GM13977 (cell line): Measurements from ENCODE around the gene E2F1.

Experiments
- DNase-seq: peaks from one replicate; pipeline ENCODE4 v3.0.0; 2012; ENCODE audit warnings: low spot score
- CTCF ChIP-seq: IDR thresholded peaks from 2 replicates; pipeline ENCODE4 v1.5.1; 2012; ENCODE audit warnings: mild to moderate bottlenecking, control low read depth; ENCODE audit not compliant: insufficient read depth; ENCODE audit errors: extremely low read depth, missing control alignments
- in situ Hi-C: fragments of 300-500 bp; cut with MboI; formaldehyde crosslinking; loops from one replicate; pipeline ENCODE4 v1.12.0; 2022; ENCODE audit warnings: low sequenced_read_pairs, low pct_unique_long_range_greater_than_20kb, mixed read lengths, inconsistent platforms; ENCODE audit not compliant: unreplicated experiment

E2F1 gene

GRCh38 chr20:33680686-33681085, 5.5 kb downstream of the E2F1 start:
- no peak for TF ChIP-seq CTCF
- in situ Hi-C loops: no loop called here
- no peak for DNase-seq

GRCh38 chr20:33679758-33680485, 6.3 kb downstream of the E2F1 start:
- in situ Hi-C loops: no loop called here
- no peak for TF ChIP-seq CTCF
- DNase-seq: peak; percentile 78

- in situ Hi-C loops: no loop called here
- no peak for DNase-seq
- TF ChIP-seq CTCF: no peak
Measured at GRCh38 chr20:33677991-33678702, 8.0 kb downstream of the E2F1 start.

- in situ Hi-C loops: no loop called here
- DNase-seq: no peak
- TF ChIP-seq CTCF: no peak
Measured at GRCh38 chr20:33676652-33677645, 9.2 kb downstream of the E2F1 start.

GRCh38 chr20:33676121-33676520, 10.1 kb downstream of the E2F1 start:
- TF ChIP-seq CTCF: no peak
- in situ Hi-C loops: no loop called here
- no peak for DNase-seq
